Neural progenitor cell (in vitro differentiated cells): ENCODE measurements around the gene NKD1. TPM values are rescaled to one million over a fixed set of nuclear protein-coding genes. Genes with fewer than 3 reads are reported as not detected.

Experiments
- DNase-seq: peaks from one replicate; pipeline ENCODE4 v3.0.0-alpha.2; 2016; ENCODE audit warnings: low spot score
- H2AFZ ChIP-seq: fragments of 200-600 bp; sonication (generic); replicated peaks from 2 replicates; pipeline ENCODE4 v1.6.1; 2016; ENCODE audit warnings: antibody characterized with exemption
- H3F3A ChIP-seq: fragments of 200-600 bp; sonication (generic); 2 replicates; pipeline ENCODE4 v1.6.1; 2016; ENCODE audit warnings: antibody characterized with exemption, low read depth
- H3K27ac ChIP-seq: fragments of 200-600 bp; sonication (generic); 2 replicates; pipeline ENCODE4 v1.5.1; 2016; ENCODE audit warnings: mild to moderate bottlenecking
- H3K27me3 ChIP-seq: fragments of 200-600 bp; sonication (generic); 2 replicates; pipeline ENCODE4 v1.6.1; 2016; ENCODE audit warnings: mild to moderate bottlenecking, moderate library complexity
- H3K36me3 ChIP-seq: fragments of 200-600 bp; sonication (generic); 2 replicates; pipeline ENCODE4 v1.5.1; 2016
- H3K4me1 ChIP-seq: fragments of 200-600 bp; sonication (generic); 2 replicates; pipeline ENCODE4 v1.6.1; 2016; ENCODE audit warnings: mixed run types
- H3K4me2 ChIP-seq: fragments of 200-600 bp; sonication (generic); 2 replicates; pipeline ENCODE4 v1.6.1; 2016
- H3K4me3 ChIP-seq: fragments of 200-600 bp; sonication (generic); 2 replicates; pipeline ENCODE4 v1.5.1; 2016
- H3K79me2 ChIP-seq: fragments of 200-600 bp; sonication (generic); 2 replicates; pipeline ENCODE4 v1.6.1; 2016; ENCODE audit warnings: low read depth
- H3K9ac ChIP-seq: fragments of 200-600 bp; sonication (generic); 2 replicates; pipeline ENCODE4 v1.6.1; 2016
- H3K9me3 ChIP-seq: fragments of 200-600 bp; sonication (generic); 2 replicates; pipeline ENCODE4 v1.5.1; 2016; ENCODE audit warnings: low read depth
- H4K20me1 ChIP-seq: fragments of 200-600 bp; sonication (generic); 2 replicates; pipeline ENCODE4 v1.6.1; 2016; ENCODE audit warnings: low read depth
- H3K27ac Mint-ChIP-seq: 3 replicates; pipeline ENCODE4 v1.8.0; 2021; ENCODE audit warnings: mixed read lengths
- H3K27me3 Mint-ChIP-seq: 2 replicates; pipeline ENCODE4 v1.8.0; 2022; ENCODE audit warnings: low read depth, mild to moderate bottlenecking, inconsistent platforms, moderate library complexity, mixed read lengths; ENCODE audit not compliant: insufficient read depth
- H3K36me3 Mint-ChIP-seq: 3 replicates; pipeline ENCODE4 v1.8.0; 2021; ENCODE audit warnings: mixed read lengths
- H3K4me1 Mint-ChIP-seq: 3 replicates; pipeline ENCODE4 v1.8.0; 2021; ENCODE audit warnings: mixed read lengths
- H3K4me3 Mint-ChIP-seq: 3 replicates; pipeline ENCODE4 v1.8.0; 2021; ENCODE audit warnings: mild to moderate bottlenecking, moderate library complexity, mixed read lengths
- H3K9me3 Mint-ChIP-seq: 3 replicates; pipeline ENCODE4 v1.8.0; 2020; ENCODE audit warnings: mixed read lengths
- EZH2 ChIP-seq: fragments of 200-600 bp; sonication (generic); IDR thresholded peaks from 2 replicates; pipeline ENCODE4 v1.6.1; 2017; ENCODE audit warnings: antibody characterized with exemption, mild to moderate bottlenecking, moderate library complexity
- EZH2phosphoT487 ChIP-seq: fragments of 200-600 bp; sonication (generic); IDR thresholded peaks from 2 replicates; pipeline ENCODE4 v1.6.1; 2017; ENCODE audit warnings: antibody characterized with exemption
- total RNA-seq: library from RNA; depleted of rRNA; stranded (reverse); fragments of >200 nt; gene quantifications from 2 replicates; pipeline ENCODE4 v1.2.3, GENCODE V29; 2015; ENCODE audit warnings: low replicate concordance
- TF ChIP-seq, protein P1 (sequence below): fragments of 200-600 bp; sonication (generic); IDR thresholded peaks from 2 replicates; pipeline ENCODE4 v1.5.1; 2017; ENCODE audit warnings: antibody characterized with exemption, mild to moderate bottlenecking

NKD1 gene
- total RNA-seq, 1 donor from 2014 or later: 5.3 TPM

DNA sequence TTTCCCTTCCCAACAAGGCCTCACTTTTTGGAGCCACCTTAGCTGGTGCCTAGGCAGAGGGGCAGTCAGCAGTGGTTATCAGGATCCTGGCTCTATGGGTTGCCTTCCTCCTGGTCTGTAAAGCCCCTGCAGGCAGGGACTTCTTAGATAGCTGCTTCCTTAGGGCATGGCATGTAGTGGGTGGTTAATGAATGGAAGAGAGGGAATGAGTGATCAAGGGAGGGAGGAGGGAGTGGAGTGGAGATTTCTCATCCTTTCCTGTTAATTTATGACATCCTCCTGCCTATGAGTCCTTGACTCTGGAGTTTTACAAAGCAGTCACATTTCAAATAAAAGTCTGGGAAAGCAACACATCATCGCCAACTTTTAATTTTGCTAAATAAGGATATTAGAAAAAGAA, 92.2 kb downstream of the NKD1 start:
- Histone ChIP-seq H3F3A (no peaks in the 10 kb centered on the region), H4K20me1 (no peaks in the 10 kb centered on the region), H3K4me1 (peaks cover 4% of the 10 kb centered on the region), H3K27ac (no peak overlapping the region), H3K27me3 (no peaks in the 10 kb centered on the region), H2AFZ (no peak overlapping the region), H3K9me3 (no peaks in the 10 kb centered on the region), H3K36me3 (no peaks in the 10 kb centered on the region), H3K79me2 (no peaks in the 10 kb centered on the region), H3K9ac (no peak overlapping the region), H3K4me3 (no peak overlapping the region), H3K4me2 (no peak overlapping the region)
- Mint-ChIP-seq H3K27me3 (peaks cover 10% of the 10 kb centered on the region), H3K9me3 (no peaks in the 10 kb centered on the region), H3K27ac (no peak overlapping the region), H3K4me3 (no peak overlapping the region), H3K36me3 (peaks cover 19% of the 10 kb centered on the region), H3K4me1 (peaks cover 36% of the 10 kb centered on the region)
- no peak for DNase-seq
- TF ChIP-seq EZH2: no peak
- TF ChIP-seq EZH2phosphoT487: no peak
- TF ChIP-seq, protein P1, sequence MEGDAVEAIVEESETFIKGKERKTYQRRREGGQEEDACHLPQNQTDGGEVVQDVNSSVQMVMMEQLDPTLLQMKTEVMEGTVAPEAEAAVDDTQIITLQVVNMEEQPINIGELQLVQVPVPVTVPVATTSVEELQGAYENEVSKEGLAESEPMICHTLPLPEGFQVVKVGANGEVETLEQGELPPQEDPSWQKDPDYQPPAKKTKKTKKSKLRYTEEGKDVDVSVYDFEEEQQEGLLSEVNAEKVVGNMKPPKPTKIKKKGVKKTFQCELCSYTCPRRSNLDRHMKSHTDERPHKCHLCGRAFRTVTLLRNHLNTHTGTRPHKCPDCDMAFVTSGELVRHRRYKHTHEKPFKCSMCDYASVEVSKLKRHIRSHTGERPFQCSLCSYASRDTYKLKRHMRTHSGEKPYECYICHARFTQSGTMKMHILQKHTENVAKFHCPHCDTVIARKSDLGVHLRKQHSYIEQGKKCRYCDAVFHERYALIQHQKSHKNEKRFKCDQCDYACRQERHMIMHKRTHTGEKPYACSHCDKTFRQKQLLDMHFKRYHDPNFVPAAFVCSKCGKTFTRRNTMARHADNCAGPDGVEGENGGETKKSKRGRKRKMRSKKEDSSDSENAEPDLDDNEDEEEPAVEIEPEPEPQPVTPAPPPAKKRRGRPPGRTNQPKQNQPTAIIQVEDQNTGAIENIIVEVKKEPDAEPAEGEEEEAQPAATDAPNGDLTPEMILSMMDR: no peak

DNA sequence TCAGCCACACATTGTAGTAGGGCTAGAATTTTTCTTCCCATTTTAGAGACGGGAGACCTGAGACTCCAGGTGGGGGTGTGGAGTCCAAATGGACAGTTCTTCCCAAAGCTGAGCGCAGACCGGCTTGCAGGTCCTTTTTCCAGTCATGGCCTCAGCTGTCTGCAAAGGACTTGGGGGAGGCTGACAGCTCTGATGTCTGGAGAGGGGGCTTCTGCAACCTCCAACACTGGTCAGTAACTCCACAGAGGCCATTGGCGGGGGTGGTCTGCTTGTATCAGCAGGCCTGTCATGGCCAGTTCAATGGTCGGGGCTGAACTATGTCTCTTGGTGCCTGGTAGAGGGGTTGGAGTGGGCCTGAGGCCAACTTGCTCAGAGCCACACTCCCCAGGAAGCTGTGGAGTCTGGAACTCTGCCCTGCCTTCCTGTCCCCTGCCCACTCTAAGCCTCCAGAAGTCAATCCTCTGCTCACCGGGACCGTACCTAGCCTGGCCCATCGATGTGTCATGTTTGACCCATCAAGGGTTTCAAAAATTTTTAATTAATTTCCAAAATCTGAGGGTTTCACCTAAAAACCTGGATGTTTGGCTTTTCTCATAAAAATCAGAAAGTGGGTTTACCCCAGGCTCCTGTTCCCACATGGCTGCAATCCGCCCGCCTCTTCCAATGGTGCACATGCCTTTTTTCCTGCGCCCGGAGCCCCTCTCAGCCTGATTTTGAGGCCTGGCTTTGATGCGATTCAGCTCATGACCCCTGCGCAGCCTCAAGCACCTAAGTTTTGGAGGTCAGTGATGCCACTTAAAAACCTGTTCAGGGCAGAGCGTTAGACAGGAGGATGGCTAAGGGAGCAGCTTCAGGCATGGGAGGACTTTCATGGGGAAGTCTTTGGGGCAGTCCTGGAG, 93.0 kb downstream of the NKD1 start:
- peaks cover 12% of the 10 kb centered on the region for H3K4me1 ChIP-seq
- TF ChIP-seq EZH2: no peak
- TF ChIP-seq EZH2phosphoT487: no peak
- TF ChIP-seq, protein P1: no peak
- no peaks in the 10 kb centered on the region for H4K20me1 ChIP-seq
- H3K27me3 ChIP-seq: no peaks in the 10 kb centered on the region
- no peaks in the 10 kb centered on the region for H3K9me3 ChIP-seq
- H3K36me3 Mint-ChIP-seq: peaks cover 19% of the 10 kb centered on the region
- H3K4me1 Mint-ChIP-seq: peaks cover 36% of the 10 kb centered on the region
- no peak overlapping the region for H3K27ac Mint-ChIP-seq
- no peaks in the 10 kb centered on the region for H3K36me3 ChIP-seq
- no peaks in the 10 kb centered on the region for H3K9me3 Mint-ChIP-seq
- peaks cover 7% of the 10 kb centered on the region for H3K27me3 Mint-ChIP-seq
- H3K27ac ChIP-seq: no peak overlapping the region
- no peak overlapping the region for H3K4me2 ChIP-seq
- H3K4me3 Mint-ChIP-seq: no peak overlapping the region
- H2AFZ ChIP-seq: no peak overlapping the region
- no peaks in the 10 kb centered on the region for H3K79me2 ChIP-seq
- no peak overlapping the region for H3K9ac ChIP-seq
- peaks cover 3% of the 10 kb centered on the region for H3F3A ChIP-seq
- no peak overlapping the region for H3K4me3 ChIP-seq
- DNase-seq: no peak

DNA sequence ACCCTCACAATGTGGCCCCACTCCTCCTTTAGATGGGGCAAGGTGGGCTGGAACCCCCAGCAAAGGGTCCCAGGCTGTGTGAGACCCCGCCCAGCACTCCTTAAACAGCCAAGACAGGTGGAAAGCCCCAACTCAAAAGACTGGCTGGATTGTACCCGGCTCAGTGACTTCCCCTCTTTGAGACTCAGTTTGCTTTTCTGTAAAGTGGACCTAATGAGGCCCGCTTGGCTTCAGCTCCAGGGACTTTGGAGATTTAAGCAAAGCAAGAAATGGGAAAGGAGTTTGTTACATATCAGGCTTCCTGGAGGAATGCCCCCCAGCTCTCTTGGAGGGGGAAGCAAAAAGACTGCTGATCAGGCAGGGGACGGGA, 93.6 kb downstream of the NKD1 start:
- H3K27me3 Mint-ChIP-seq: peaks cover 7% of the 10 kb centered on the region
- H3K27ac Mint-ChIP-seq: no peak overlapping the region
- peaks cover 17% of the 10 kb centered on the region for H3K36me3 Mint-ChIP-seq

More for the DNA sequence above, 93.6 kb downstream of the NKD1 start:
- Histone ChIP-seq H3K9ac (no peak overlapping the region), H3K36me3 (no peaks in the 10 kb centered on the region), H3K9me3 (no peaks in the 10 kb centered on the region), H3K27me3 (no peaks in the 10 kb centered on the region), H4K20me1 (no peaks in the 10 kb centered on the region), H3K4me1 (peaks cover 15% of the 10 kb centered on the region), H3K27ac (no peak overlapping the region), H3K4me3 (no peak overlapping the region), H3F3A (peaks cover 3% of the 10 kb centered on the region), H2AFZ (no peak overlapping the region), H3K79me2 (no peaks in the 10 kb centered on the region), H3K4me2 (no peak overlapping the region)
- Mint-ChIP-seq H3K4me3 (no peak overlapping the region), H3K9me3 (no peaks in the 10 kb centered on the region), H3K4me1 (peaks cover 38% of the 10 kb centered on the region)
- no peak for DNase-seq
- no peak for TF ChIP-seq EZH2
- TF ChIP-seq, protein P1: no peak
- TF ChIP-seq EZH2phosphoT487: no peak
